Measurements from ENCODE around the gene CSK.

DNA sequence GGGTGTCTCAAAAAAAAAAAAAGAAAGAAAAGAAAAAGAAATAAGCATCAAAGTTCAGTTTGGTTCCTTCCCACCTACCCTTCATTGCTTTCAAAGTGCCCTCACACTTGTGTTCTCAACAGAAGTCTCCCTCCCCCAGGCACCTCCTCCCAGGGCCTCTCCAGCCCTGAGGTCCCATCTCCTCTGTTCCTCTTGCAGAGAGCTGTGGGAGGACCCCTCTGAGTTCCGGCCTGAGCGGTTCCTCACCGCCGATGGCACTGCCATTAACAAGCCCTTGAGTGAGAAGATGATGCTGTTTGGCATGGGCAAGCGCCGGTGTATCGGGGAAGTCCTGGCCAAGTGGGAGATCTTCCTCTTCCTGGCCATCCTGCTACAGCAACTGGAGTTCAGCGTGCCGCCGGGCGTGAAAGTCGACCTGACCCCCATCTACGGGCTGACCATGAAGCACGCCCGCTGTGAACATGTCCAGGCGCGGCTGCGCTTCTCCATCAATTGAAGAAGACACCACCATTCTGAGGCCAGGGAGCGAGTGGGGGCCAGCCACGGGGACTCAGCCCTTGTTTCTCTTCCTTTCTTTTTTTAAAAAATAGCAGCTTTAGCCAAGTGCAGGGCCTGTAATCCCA lies 27.2 kb upstream of the CSK start:
- TF ChIP-seq, protein P1, sequence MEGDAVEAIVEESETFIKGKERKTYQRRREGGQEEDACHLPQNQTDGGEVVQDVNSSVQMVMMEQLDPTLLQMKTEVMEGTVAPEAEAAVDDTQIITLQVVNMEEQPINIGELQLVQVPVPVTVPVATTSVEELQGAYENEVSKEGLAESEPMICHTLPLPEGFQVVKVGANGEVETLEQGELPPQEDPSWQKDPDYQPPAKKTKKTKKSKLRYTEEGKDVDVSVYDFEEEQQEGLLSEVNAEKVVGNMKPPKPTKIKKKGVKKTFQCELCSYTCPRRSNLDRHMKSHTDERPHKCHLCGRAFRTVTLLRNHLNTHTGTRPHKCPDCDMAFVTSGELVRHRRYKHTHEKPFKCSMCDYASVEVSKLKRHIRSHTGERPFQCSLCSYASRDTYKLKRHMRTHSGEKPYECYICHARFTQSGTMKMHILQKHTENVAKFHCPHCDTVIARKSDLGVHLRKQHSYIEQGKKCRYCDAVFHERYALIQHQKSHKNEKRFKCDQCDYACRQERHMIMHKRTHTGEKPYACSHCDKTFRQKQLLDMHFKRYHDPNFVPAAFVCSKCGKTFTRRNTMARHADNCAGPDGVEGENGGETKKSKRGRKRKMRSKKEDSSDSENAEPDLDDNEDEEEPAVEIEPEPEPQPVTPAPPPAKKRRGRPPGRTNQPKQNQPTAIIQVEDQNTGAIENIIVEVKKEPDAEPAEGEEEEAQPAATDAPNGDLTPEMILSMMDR (IDR thresholded peaks at IDR 0.05) = no peak
- TF ChIP-seq EP300 (IDR thresholded peaks at IDR 0.05) = no peak
